Gastroesophageal sphincter (tissue), 4 donors: ENCODE measurements around the gene SLC2A13. TPM values are rescaled to one million over a fixed set of nuclear protein-coding genes. Genes with fewer than 3 reads are reported as not detected.

ENCODE experiments used
- ATAC-seq: fragments of 150-250 bp; one replicate; pipeline ENCODE4 v1.9.1; 2016; ENCODE audit warnings: mild to moderate bottlenecking, moderate library complexity
- H3K27ac ChIP-seq, 4 donors: fragments of 200-600 bp; sonication (generic) in 3 of 4; 1 replicate in 3 of 4; 2 replicates in 1 of 4; pipeline ENCODE4 v1.5.1; 2016 to 2019
- H3K27me3 ChIP-seq: fragments of 200-600 bp; sonication (generic); one replicate; pipeline ENCODE4 v1.5.1; 2019
- H3K36me3 ChIP-seq, 2 donors: fragments of 200-600 bp; sonication (generic); one replicate each; pipeline ENCODE4 v1.5.1; 2019; ENCODE audit warnings: control low read depth in 1 of 2
- H3K4me1 ChIP-seq, 3 donors: fragments of 200-600 bp; sonication (generic); 1 replicate in 2 of 3; 2 replicates in 1 of 3; pipeline ENCODE4 v1.5.1; 2016 to 2019; ENCODE audit warnings: control low read depth in 2 of 3
- H3K4me3 ChIP-seq, 2 donors: fragments of 200-600 bp; sonication (generic); one replicate each; pipeline ENCODE4 v1.5.1; 2019; ENCODE audit warnings: mild to moderate bottlenecking in 1 of 2, moderate library complexity in 1 of 2
- H3K9me3 ChIP-seq, 3 donors: fragments of 200-600 bp; sonication (generic); one replicate each; pipeline ENCODE4 v1.5.1; 2017 to 2019; ENCODE audit warnings: control low read depth in 2 of 3
- EP300 ChIP-seq: sonication (generic); formaldehyde crosslinking; IDR thresholded peaks from one replicate; pipeline ENCODE4 v1.6.1; 2017; ENCODE audit warnings: antibody characterized with exemption, mild to moderate bottlenecking
- POLR2A ChIP-seq, 2 donors: fragments of 450-650 bp; IDR thresholded peaks; one replicate each; pipeline ENCODE4 v1.6.1; 2017; ENCODE audit warnings: antibody characterized with exemption in 2 of 2, mild to moderate bottlenecking in 2 of 2, moderate library complexity in 1 of 2
- POLR2AphosphoS5 ChIP-seq: sonication (generic); formaldehyde crosslinking; IDR thresholded peaks from one replicate; pipeline ENCODE4 v1.6.1; 2017; ENCODE audit warnings: antibody characterized with exemption
- WGBS, 2 donors: methylation state at CpG; one replicate each; pipeline ENCODE4 v1.1.5; 2018; ENCODE audit warnings: low coverage in 1 of 2; 5-methylcytosine and 5-hydroxymethylcytosine counted together
- total RNA-seq, 4 donors: library from RNA; depleted of rRNA; stranded (reverse); fragments of >200 nt; gene quantifications; one replicate each; pipeline ENCODE4 v1.1.0, GENCODE V29; 2016
- TF ChIP-seq, protein P1 (sequence below), 4 experiments: fragments of 200-600 bp in 2 of 4; fragments of 450-650 bp in 2 of 4; sonication (generic) in 1 of 4; IDR thresholded peaks; one replicate each; pipeline ENCODE4 v1.5.1; 2017 to 2019; ENCODE audit warnings: antibody characterized with exemption in 4 of 4, mild to moderate bottlenecking in 2 of 4, moderate library complexity in 2 of 4

Gene SLC2A13
- total RNA-seq, 4 donors from 2014 or later: 20.4 to 38.3 (median 22.3) TPM

GRCh38 chr12:39773266-39773665 is 332.6 kb downstream of the SLC2A13 start:
- no peak for ATAC-seq
- no peaks in the 10 kb centered on the region for H3K27me3 ChIP-seq
- no peaks in the 10 kb centered on the region for H3K36me3 ChIP-seq
- WGBS, 2 donors: 89 to 94% methylated on average over 2 of the region's 2 CpGs
- H3K4me1 ChIP-seq: peaks cover 0 to 10% (median 0%) of the 10 kb centered on the region in 3 donors
- peak overlapping the region in 1 of 4 donors; percentile 5 for H3K27ac ChIP-seq
- no peaks in the 10 kb centered on the region for H3K9me3 ChIP-seq
- TF ChIP-seq, protein P1, sequence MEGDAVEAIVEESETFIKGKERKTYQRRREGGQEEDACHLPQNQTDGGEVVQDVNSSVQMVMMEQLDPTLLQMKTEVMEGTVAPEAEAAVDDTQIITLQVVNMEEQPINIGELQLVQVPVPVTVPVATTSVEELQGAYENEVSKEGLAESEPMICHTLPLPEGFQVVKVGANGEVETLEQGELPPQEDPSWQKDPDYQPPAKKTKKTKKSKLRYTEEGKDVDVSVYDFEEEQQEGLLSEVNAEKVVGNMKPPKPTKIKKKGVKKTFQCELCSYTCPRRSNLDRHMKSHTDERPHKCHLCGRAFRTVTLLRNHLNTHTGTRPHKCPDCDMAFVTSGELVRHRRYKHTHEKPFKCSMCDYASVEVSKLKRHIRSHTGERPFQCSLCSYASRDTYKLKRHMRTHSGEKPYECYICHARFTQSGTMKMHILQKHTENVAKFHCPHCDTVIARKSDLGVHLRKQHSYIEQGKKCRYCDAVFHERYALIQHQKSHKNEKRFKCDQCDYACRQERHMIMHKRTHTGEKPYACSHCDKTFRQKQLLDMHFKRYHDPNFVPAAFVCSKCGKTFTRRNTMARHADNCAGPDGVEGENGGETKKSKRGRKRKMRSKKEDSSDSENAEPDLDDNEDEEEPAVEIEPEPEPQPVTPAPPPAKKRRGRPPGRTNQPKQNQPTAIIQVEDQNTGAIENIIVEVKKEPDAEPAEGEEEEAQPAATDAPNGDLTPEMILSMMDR (IDR thresholded peaks at IDR 0.05): no peak
- TF ChIP-seq POLR2AphosphoS5 (no peak), EP300 (no peak), POLR2A (IDR thresholded peaks at IDR 0.05) (no peak)
- no peak overlapping the region for H3K4me3 ChIP-seq

DNA sequence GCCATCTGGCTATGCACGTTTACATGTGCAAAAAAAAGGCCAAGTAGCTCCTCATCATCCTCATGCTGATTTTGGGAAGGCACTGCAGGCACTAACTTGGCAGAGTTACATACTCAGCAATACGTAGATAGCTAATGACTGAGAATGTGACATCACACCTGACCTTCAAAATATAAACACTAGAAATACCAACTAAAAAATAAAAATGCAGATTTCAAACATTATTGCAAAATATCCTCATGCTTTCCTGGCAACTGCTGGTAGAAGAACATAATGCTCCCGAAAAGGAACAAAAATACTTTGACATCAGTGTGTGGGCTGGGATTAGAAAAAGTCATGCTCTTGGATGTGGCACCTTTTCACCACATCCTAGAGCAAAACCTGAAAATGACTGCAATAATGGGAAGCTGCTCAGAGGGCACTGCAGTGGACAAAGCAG is 333.0 kb downstream of the SLC2A13 start:
- Histone ChIP-seq H3K36me3 (no peaks in the 10 kb centered on the region), H3K27me3 (no peaks in the 10 kb centered on the region), H3K27ac (no peak overlapping the region), H3K4me1 (peaks cover 0 to 10% (median 0%) of the 10 kb centered on the region in 3 donors), H3K9me3 (peaks cover 0 to under 1% (median 0%) of the 10 kb centered on the region in 3 donors), H3K4me3 (no peak overlapping the region)
- peak; percentile 94 for TF ChIP-seq POLR2AphosphoS5
- no peak for TF ChIP-seq EP300
- 20 to 55% methylated on average over 3 of the region's 3 CpGs for whole genome bisulfite sequencing, 2 donors
- ATAC-seq: peak; percentile 84

DNA sequence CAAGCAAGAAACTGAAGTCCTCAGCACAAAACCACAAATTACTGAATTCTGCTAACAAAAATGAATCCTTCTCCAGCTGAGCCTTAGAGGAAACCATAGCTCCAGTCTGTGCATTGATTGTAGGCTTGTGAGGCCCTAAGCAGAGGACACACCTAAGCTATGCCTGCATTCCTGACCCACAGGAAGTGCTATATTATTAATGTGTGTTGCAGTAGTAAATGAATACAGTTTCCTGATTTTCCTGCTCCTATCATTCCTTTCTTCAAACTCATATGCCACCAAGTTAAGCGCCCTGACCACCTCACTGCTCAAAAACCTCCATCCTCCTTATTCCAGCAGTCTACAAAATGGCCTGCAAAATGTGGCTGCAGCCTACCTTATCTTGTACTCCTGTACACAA is 334.4 kb downstream of the SLC2A13 start:
- TF ChIP-seq, protein P1 (IDR thresholded peaks at IDR 0.05): no peak
- TF ChIP-seq POLR2AphosphoS5 (no peak), EP300 (no peak), POLR2A (IDR thresholded peaks at IDR 0.05) (no peak)
- H3K9me3 ChIP-seq: peaks cover 0 to 6% (median 0%) of the 10 kb centered on the region in 3 donors
- no peak overlapping the region for H3K27ac ChIP-seq
- H3K4me1 ChIP-seq: peaks cover 0 to 10% (median 0%) of the 10 kb centered on the region in 3 donors
- no peaks in the 10 kb centered on the region for H3K27me3 ChIP-seq
- no peak overlapping the region for H3K4me3 ChIP-seq
- no peak for ATAC-seq
- WGBS, 2 donors: 91 to 100% methylated on average over 1 of the region's 1 CpG
- H3K36me3 ChIP-seq: no peaks in the 10 kb centered on the region

DNA sequence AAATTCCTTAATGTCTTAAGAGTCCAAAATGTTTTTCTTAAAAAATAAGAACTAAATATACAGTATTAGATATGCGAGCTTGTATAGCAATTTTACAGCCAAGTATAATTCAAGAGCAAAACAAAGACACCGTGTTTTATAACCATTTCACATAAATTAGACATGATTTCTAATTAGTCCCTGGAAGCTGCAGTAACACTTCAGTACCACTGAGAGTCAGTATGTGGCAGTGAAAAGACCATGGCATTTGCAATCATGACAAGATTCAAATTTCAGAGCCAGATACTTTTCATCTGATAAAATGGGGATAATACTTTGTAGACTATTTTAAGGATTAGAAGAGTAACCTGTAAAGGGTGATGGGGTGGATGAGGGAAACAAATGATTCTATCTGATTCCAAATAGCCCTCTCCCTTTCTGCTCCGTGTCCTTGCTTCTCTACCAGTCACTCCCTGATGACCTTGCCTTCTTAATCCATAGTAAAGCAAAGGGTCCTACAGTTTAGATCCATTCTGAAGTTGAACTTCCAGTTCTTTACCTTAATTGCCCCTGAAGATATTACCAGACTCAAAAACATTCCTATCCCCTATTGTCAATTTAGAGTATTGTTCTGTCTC is 340.8 kb downstream of the SLC2A13 start:
- H3K27ac ChIP-seq: no peak overlapping the region
- peaks cover 0 to 31% of the 10 kb centered on the region in 2 donors for H3K36me3 ChIP-seq
- H3K4me3 ChIP-seq: no peak overlapping the region
- WGBS, 2 donors: 48 to 49% methylated on average over 3 of the region's 3 CpGs
- H3K27me3 ChIP-seq: no peaks in the 10 kb centered on the region
- peak; percentile 34 for ATAC-seq
- no peaks in the 10 kb centered on the region for H3K4me1 ChIP-seq
- TF ChIP-seq, protein P1 (IDR thresholded peaks at IDR 0.05): peak; percentile 62 to 82 (median 70)
- TF ChIP-seq EP300: no peak
- H3K9me3 ChIP-seq: peaks cover 0 to 6% (median 0%) of the 10 kb centered on the region in 3 donors

GRCh38 chr12:39763890-39764169 is 342.1 kb downstream of the SLC2A13 start:
- no peak overlapping the region for H3K27ac ChIP-seq
- TF ChIP-seq, protein P1 (IDR thresholded peaks at IDR 0.05): no peak
- no peak for TF ChIP-seq POLR2A (IDR thresholded peaks at IDR 0.05)
- TF ChIP-seq POLR2AphosphoS5: no peak
- no peak for TF ChIP-seq EP300
- H3K36me3 ChIP-seq: peaks cover 0 to 43% of the 10 kb centered on the region in 2 donors
- ATAC-seq: no peak
- no peak overlapping the region for H3K4me3 ChIP-seq
- no peaks in the 10 kb centered on the region for H3K27me3 ChIP-seq
- no peaks in the 10 kb centered on the region for H3K4me1 ChIP-seq
- WGBS, 2 donors: 100% methylated on average over 2 of the region's 2 CpGs
- H3K9me3 ChIP-seq: peaks cover 0 to 6% (median 0%) of the 10 kb centered on the region in 3 donors
